ENCODE measurements around the gene CCDC90B. TPM values are rescaled to one million over a fixed set of nuclear protein-coding genes. Genes with fewer than 3 reads are reported as not detected.

The CCDC90B gene
- polyA plus RNA-seq, 1 of the 3 experiments (the other 2 are of a cell fraction) = 47.9 TPM

GRCh38 chr11:83306200-83307080, 20.3 kb upstream of the CCDC90B start:
- CTCF ChIA-PET = interaction anchor here (1.0 to 2.7 kb wide), 11 partner anchors 10 to 514 kb away, joined by 3 to 16 read pairs (median 3); no protein-coding TSS in a partner anchor

GRCh38 chr11:83303316-83303715, 17.1 kb upstream of the CCDC90B start:
- H3K27ac ChIP-seq (ENCODE audit: low read depth in 2 of 2, low read length in 1 of 2) = no peak overlapping the region
- CTCF ChIA-PET = interaction anchor here (0.7 to 3.3 kb wide), 6 partner anchors 10 to 1261 kb away, joined by 3 to 19 read pairs (median 3); no protein-coding TSS in a partner anchor
- no peaks in the 10 kb centered on the region for H4K20me1 ChIP-seq (ENCODE audit: insufficient read depth)
- H3K4me3 ChIP-seq (ENCODE audit: low read depth in 2 of 2, low read length in 1 of 2) = no peak overlapping the region
- no peaks in the 10 kb centered on the region for H3K9me2 ChIP-seq
- POLR2A ChIA-PET = no interaction called here
- no peaks in the 10 kb centered on the region for H3K36me3 ChIP-seq (replicated peaks in 1 of 2; ENCODE audit: control insufficient read depth in 1 of 2, insufficient read depth in 2 of 2, low read length in 1 of 2)
- 31% methylated on average over 4 of the region's 4 CpGs for WGBS (ENCODE audit: low lambda C conversion rate)
- no peaks in the 10 kb centered on the region for H3K9me3 ChIP-seq
- H3K27me3 ChIP-seq (ENCODE audit: insufficient read depth) = no peaks in the 10 kb centered on the region
- DNase-seq = no peak
- no peaks in the 10 kb centered on the region for H3F3A ChIP-seq (replicated peaks; ENCODE audit: insufficient read depth)
- H3K79me2 ChIP-seq (ENCODE audit: insufficient read depth) = no peaks in the 10 kb centered on the region
- H3K4me2 ChIP-seq = no peak overlapping the region
- no peak overlapping the region for H3K9ac ChIP-seq
- H2AFZ ChIP-seq (ENCODE audit: low read depth) = no peak overlapping the region
- H3K4me1 ChIP-seq (ENCODE audit: control insufficient read depth in 1 of 2, insufficient read depth in 2 of 2, low read depth in 1 of 2, low read length in 1 of 2) = no peaks in the 10 kb centered on the region; a peak in 1 of 4 replicates
- TF ChIP-seq REST (IDR thresholded peaks at IDR 0.05; ENCODE audit: low read depth, low read length) (no peak), FOSL2 (IDR thresholded peaks at IDR 0.05; ENCODE audit: borderline replicate concordance, low read depth) (no peak), MEF2A (IDR thresholded peaks at IDR 0.05; ENCODE audit: borderline replicate concordance, low read depth) (no peak), SMC3 (IDR thresholded peaks at IDR 0.05; ENCODE audit: low read depth, low read length) (no peak), RXRA (IDR thresholded peaks at IDR 0.05; ENCODE audit: borderline replicate concordance, low read depth) (no peak), GABPA (IDR thresholded peaks at IDR 0.05; ENCODE audit: low read depth) (no peak), MXI1 (IDR thresholded peaks at IDR 0.05; ENCODE audit: low read depth, low read length) (no peak), USF1 (IDR thresholded peaks at IDR 0.05; ENCODE audit: borderline replicate concordance, low read depth) (no peak), NFIC (IDR thresholded peaks at IDR 0.05; ENCODE audit: borderline replicate concordance) (no peak), ELF1 (IDR thresholded peaks at IDR 0.05) (no peak)

More at GRCh38 chr11:83306200-83307080, 20.3 kb upstream of the CCDC90B start:
- no peak overlapping the region for H3K4me3 ChIP-seq (ENCODE audit: low read depth in 2 of 2, low read length in 1 of 2)
- H3K36me3 ChIP-seq (replicated peaks in 1 of 2; ENCODE audit: control insufficient read depth in 1 of 2, insufficient read depth in 2 of 2, low read length in 1 of 2) = no peaks in the 10 kb centered on the region
- WGBS (ENCODE audit: low lambda C conversion rate) = 63% methylated on average over 4 of the region's 4 CpGs
- DNase-seq = no peak
- no peaks in the 10 kb centered on the region for H3K79me2 ChIP-seq (ENCODE audit: insufficient read depth)
- no peaks in the 10 kb centered on the region; a peak in 1 of 4 replicates for H3K4me1 ChIP-seq (ENCODE audit: control insufficient read depth in 1 of 2, insufficient read depth in 2 of 2, low read depth in 1 of 2, low read length in 1 of 2)
- H3F3A ChIP-seq (replicated peaks; ENCODE audit: insufficient read depth) = no peaks in the 10 kb centered on the region
- no peak overlapping the region for H3K9ac ChIP-seq
- H3K4me2 ChIP-seq = no peak overlapping the region
- H4K20me1 ChIP-seq (ENCODE audit: insufficient read depth) = no peaks in the 10 kb centered on the region
- POLR2A ChIA-PET = interaction anchor here (1.3 kb wide), 1 partner anchor 12 kb away, joined by 3 read pairs; no protein-coding TSS in a partner anchor
- no peak overlapping the region for H3K27ac ChIP-seq (ENCODE audit: low read depth in 2 of 2, low read length in 1 of 2)
- H2AFZ ChIP-seq (ENCODE audit: low read depth) = no peak overlapping the region
- no peaks in the 10 kb centered on the region for H3K27me3 ChIP-seq (ENCODE audit: insufficient read depth)
- no peak for TF ChIP-seq POLR2AphosphoS5 (IDR thresholded peaks at IDR 0.05; ENCODE audit: low read depth, low read length)
- no peak for TF ChIP-seq IRF3 (IDR thresholded peaks at IDR 0.05; ENCODE audit: low read depth, low read length)
- no peak for TF ChIP-seq RXRA (IDR thresholded peaks at IDR 0.05; ENCODE audit: borderline replicate concordance, low read depth)
- TF ChIP-seq SMC3 (IDR thresholded peaks at IDR 0.05; ENCODE audit: low read depth, low read length) = no peak
- no peak for TF ChIP-seq CTCF (IDR thresholded peaks at IDR 0.05)
- no peak for TF ChIP-seq SIN3A (IDR thresholded peaks at IDR 0.05; ENCODE audit: borderline replicate concordance, low read depth, low read length)
- no peaks in the 10 kb centered on the region for H3K9me2 ChIP-seq
- H3K9me3 ChIP-seq = no peaks in the 10 kb centered on the region

Data from SK-N-SH (cell line).